Peyer's patch (tissue), 4 donors: ENCODE measurements around the gene PTPRJ.

Experiments used
- POLR2A ChIP-seq, 2 donors: fragments of 450-650 bp; IDR thresholded peaks; one replicate each; pipeline ENCODE4 v1.5.1; 2017; ENCODE audit warnings: antibody characterized with exemption in 2 of 2, mild to moderate bottlenecking in 2 of 2, moderate library complexity in 2 of 2
- TF ChIP-seq, protein P1 (sequence below), 6 experiments: fragments of 450-650 bp in 4 of 6; fragments of 200-600 bp in 2 of 6; sonication (generic) in 1 of 6; IDR thresholded peaks; one replicate each; pipeline ENCODE4 v1.5.1; 2017 to 2019; ENCODE audit warnings: antibody characterized with exemption in 6 of 6, mild to moderate bottlenecking in 3 of 6, moderate library complexity in 1 of 6

GRCh38 chr11:48124880-48125279 lies 144.5 kb downstream of the PTPRJ start:
- no peak for TF ChIP-seq POLR2A (IDR thresholded peaks at IDR 0.05)
- TF ChIP-seq, protein P1, sequence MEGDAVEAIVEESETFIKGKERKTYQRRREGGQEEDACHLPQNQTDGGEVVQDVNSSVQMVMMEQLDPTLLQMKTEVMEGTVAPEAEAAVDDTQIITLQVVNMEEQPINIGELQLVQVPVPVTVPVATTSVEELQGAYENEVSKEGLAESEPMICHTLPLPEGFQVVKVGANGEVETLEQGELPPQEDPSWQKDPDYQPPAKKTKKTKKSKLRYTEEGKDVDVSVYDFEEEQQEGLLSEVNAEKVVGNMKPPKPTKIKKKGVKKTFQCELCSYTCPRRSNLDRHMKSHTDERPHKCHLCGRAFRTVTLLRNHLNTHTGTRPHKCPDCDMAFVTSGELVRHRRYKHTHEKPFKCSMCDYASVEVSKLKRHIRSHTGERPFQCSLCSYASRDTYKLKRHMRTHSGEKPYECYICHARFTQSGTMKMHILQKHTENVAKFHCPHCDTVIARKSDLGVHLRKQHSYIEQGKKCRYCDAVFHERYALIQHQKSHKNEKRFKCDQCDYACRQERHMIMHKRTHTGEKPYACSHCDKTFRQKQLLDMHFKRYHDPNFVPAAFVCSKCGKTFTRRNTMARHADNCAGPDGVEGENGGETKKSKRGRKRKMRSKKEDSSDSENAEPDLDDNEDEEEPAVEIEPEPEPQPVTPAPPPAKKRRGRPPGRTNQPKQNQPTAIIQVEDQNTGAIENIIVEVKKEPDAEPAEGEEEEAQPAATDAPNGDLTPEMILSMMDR (IDR thresholded peaks at IDR 0.05) = no peak
